PC-9 (cell line): ENCODE measurements around the gene KXD1. TPM values are rescaled to one million over a fixed set of nuclear protein-coding genes. Genes with fewer than 3 reads are reported as not detected.

ENCODE experiments used
- BruUV-seq: library from RNA; stranded (reverse); fragments of 400-500 nt; replicated peaks from 2 replicates; lab custom pipeline; 2021; lab: Mats Ljungman, UMichigan
- CTCF ChIA-PET: fragments of 300-600 bp; sonication (Branson Sonifier 250); formaldehyde crosslinking; loops from one replicate; lab custom pipeline; 2022; ENCODE audit warnings: antibody characterized with exemption; lab: Charles Lee
- POLR2A ChIA-PET: fragments of 300-600 bp; sonication (Branson Sonifier 250); formaldehyde crosslinking; loops from one replicate; lab custom pipeline; 2022; ENCODE audit warnings: antibody characterized with exemption; ENCODE audit not compliant: unreplicated experiment; lab: Charles Lee
- DNase-seq, 2 experiments: peaks; one replicate each; pipeline versions ENCODE4 v3.0.0 to v3.0.0-alpha.2; 2015 to 2022; ENCODE audit warnings: mixed read lengths in 1 of 2
- H2AFZ ChIP-seq: fragments of 200-600 bp; sonication (generic); 2 replicates; pipeline ENCODE4 v1.8.1; 2017; ENCODE audit warnings: antibody characterized with exemption
- H3F3A ChIP-seq: fragments of 200-600 bp; sonication (generic); 2 replicates; pipeline ENCODE4 v1.8.1; 2017; ENCODE audit warnings: antibody characterized with exemption, mild to moderate bottlenecking, low read depth; ENCODE audit not compliant: insufficient read depth
- H3K27ac ChIP-seq: fragments of 200-600 bp; sonication (generic); 2 replicates; pipeline ENCODE4 v1.6.1; 2016; ENCODE audit warnings: mixed run types
- H3K27me3 ChIP-seq: fragments of 200-600 bp; sonication (generic); 2 replicates; pipeline ENCODE4 v1.6.1; 2016; ENCODE audit warnings: low read depth, mixed run types; ENCODE audit not compliant: insufficient read depth
- H3K36me3 ChIP-seq: fragments of 200-600 bp; sonication (generic); 2 replicates; pipeline ENCODE4 v1.6.1; 2016; ENCODE audit warnings: low read depth, mixed run types
- H3K4me1 ChIP-seq: fragments of 200-600 bp; sonication (generic); replicated peaks from 2 replicates; pipeline ENCODE4 v1.6.1; 2016; ENCODE audit warnings: mixed run types; ENCODE audit not compliant: insufficient read depth
- H3K4me2 ChIP-seq: fragments of 200-600 bp; sonication (generic); 2 replicates; pipeline ENCODE4 v1.6.1; 2017; ENCODE audit warnings: mixed run types
- H3K4me3 ChIP-seq: fragments of 200-600 bp; sonication (generic); 2 replicates; pipeline ENCODE4 v1.6.1; 2016; ENCODE audit warnings: mixed run types
- H3K79me2 ChIP-seq: fragments of 200-600 bp; sonication (generic); 2 replicates; pipeline ENCODE4 v1.6.1; 2017; ENCODE audit warnings: low read depth, mixed run types
- H3K9me2 ChIP-seq: fragments of 200-600 bp; sonication (generic); 2 replicates; pipeline ENCODE4 v1.8.1; 2017; ENCODE audit warnings: mild to moderate bottlenecking; ENCODE audit not compliant: insufficient read depth
- H3K9me3 ChIP-seq: fragments of 200-600 bp; sonication (generic); 2 replicates; pipeline ENCODE4 v1.8.1; 2016; ENCODE audit warnings: low read depth; ENCODE audit not compliant: insufficient read depth
- H4K20me1 ChIP-seq: fragments of 200-600 bp; sonication (generic); 2 replicates; pipeline ENCODE4 v1.8.1; 2017; ENCODE audit not compliant: insufficient read depth
- CTCF ChIP-seq: fragments of 200-600 bp; sonication (generic); conservative IDR thresholded peaks from 2 replicates; pipeline ENCODE4 v1.6.1; 2017; ENCODE audit warnings: mixed run types, antibody characterized with exemption, mild to moderate bottlenecking, moderate library complexity
- EZH2 ChIP-seq: fragments of 200-600 bp; sonication (generic); IDR thresholded peaks from 2 replicates; pipeline ENCODE4 v1.8.0; 2017; ENCODE audit warnings: antibody characterized with exemption, low read depth
- intact Hi-C: fragments of 100-400 bp; cut with micrococcal nuclease; formaldehyde crosslinking; loops from one replicate; pipeline ENCODE4 v1.10.0; 2022; ENCODE audit not compliant: unreplicated experiment
- total RNA-seq: library from RNA; stranded (reverse); gene quantifications from 2 replicates; pipeline ENCODE4 v1.2.3, GENCODE V29; 2021

KXD1 gene
- total RNA-seq, 1 experiment from 2014 or later: 101 TPM

DNA sequence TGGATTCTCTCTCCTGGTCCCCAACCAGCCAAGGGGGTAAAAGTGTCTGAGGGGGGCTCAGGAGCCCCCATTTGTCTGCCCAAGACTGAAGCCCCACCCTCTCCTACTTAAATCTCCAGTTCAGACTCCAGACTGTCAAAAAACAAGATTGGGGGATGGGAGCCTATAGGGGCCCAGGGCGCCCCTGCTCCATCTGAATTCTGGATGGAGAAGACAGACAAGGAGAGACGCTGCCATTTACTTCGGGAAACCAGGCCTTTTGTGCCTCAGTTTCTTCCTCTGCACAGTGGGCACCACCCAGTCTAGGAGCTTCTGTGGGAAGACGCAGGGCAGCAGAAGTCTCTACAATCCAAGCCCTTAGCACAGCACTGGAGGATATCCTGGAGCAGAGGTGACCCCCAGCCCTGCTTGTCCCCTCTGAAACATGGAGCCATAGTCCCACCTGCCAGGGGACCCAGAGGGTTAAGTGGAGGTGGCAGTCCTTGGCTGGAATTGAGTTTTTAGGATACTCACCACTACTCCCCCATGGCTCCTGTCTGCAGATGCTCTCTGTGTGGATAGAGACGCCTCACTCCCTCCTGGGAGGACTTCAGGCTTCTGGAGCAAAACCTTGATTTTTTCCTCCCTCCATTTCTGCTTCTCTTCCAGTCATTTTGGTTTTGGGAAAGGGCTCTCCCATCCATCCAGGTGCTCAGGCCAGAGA, 50.6 kb downstream of the KXD1 start:
- ChIA-PET CTCF (no interaction called here), POLR2A (interaction anchor here (0.6 kb wide), 1 partner anchor 19 kb away, joined by 5 read pairs; no protein-coding TSS in a partner anchor)
- Histone ChIP-seq H3K9me3 (no peaks in the 10 kb centered on the region), H2AFZ (no peak overlapping the region), H3K9me2 (no peaks in the 10 kb centered on the region), H3K36me3 (no peaks in the 10 kb centered on the region), H3K4me3 (peak overlapping the region; percentile 53; the same call in 1 of the 2 replicates), H3K4me1 (peaks cover 26% of the 10 kb centered on the region), H3K27me3 (peaks cover 78% of the 10 kb centered on the region), H3F3A (peaks cover 44% of the 10 kb centered on the region; the same call in 1 of the 2 replicates), H3K4me2 (peak overlapping the region; percentile 86), H4K20me1 (no peaks in the 10 kb centered on the region), H3K27ac (no peak overlapping the region), H3K79me2 (no peaks in the 10 kb centered on the region)
- DNase-seq: no peak
- TF ChIP-seq CTCF: no peak
- TF ChIP-seq EZH2: no peak
- no TSS peak for BruUV-seq
- intact Hi-C loops: loop anchor here (10.0 kb wide), 1 partner anchor 157 kb away; no protein-coding TSS in a partner anchor

DNA sequence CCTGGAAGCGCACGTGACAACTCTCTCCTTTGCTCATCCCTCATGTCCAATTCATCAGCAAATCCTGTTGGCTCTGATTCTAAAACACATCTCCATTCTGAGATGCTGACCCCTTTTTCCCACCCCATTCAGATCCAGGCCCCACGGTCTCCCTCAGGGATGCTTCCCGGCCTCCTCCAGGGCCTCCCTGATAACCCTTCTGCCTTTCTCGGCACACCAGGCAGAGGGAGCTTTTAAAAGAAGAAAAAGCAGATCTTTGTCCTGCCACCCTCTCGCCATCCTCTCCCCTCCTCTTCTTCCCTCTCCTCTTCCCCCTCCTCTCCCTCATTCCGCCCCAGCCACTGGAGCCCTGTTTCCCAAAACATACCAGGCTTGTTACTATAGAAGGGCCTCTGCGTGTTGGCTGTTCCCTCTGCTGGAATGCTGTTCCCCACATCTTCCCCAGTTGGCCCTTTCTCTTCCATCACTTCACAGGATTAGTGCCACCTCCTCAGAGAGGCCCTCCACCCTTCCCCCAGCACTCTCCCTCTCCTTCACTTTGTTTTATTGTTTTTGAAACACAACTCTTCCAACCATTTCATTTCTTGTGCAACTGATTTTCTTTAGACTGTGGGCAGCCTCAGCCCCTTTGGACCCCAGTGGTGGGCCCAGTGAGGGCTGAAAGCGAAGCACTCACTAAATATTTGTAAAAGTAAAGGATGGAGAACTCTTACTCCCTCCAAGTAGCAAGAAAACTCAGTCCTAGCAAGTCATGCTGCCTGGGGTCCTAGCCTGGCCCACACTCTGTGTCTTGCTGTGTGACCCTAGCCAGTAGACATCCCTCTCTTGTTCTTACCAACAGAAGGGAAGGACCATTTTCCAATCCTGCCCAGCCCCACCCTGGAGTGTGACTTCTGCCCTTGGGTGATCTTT, 51.4 kb downstream of the KXD1 start:
- Histone ChIP-seq H3K9me3 (no peaks in the 10 kb centered on the region), H4K20me1 (no peaks in the 10 kb centered on the region), H3K36me3 (no peaks in the 10 kb centered on the region), H3K27me3 (peaks cover 86% of the 10 kb centered on the region), H3K4me3 (no peak overlapping the region), H3K4me1 (peaks cover 26% of the 10 kb centered on the region), H2AFZ (no peak overlapping the region), H3K79me2 (no peaks in the 10 kb centered on the region), H3K27ac (no peak overlapping the region), H3K9me2 (no peaks in the 10 kb centered on the region), H3K4me2 (no peak overlapping the region), H3F3A (peaks cover 41% of the 10 kb centered on the region; the same call in 1 of the 2 replicates)
- intact Hi-C loops: loop anchor here (10.0 kb wide), 1 partner anchor 156 kb away; no protein-coding TSS in a partner anchor
- CTCF ChIA-PET: no interaction called here
- no TSS peak for BruUV-seq
- DNase-seq: no peak
- POLR2A ChIA-PET: no interaction called here
- TF ChIP-seq EZH2 (no peak), CTCF (no peak)

GRCh38 chr19:18609717-18610051, 52.0 kb downstream of the KXD1 start:
- Histone ChIP-seq H2AFZ (no peak overlapping the region), H3K4me2 (no peak overlapping the region; the same call in 1 of the 2 replicates), H3K27me3 (peaks cover 90% of the 10 kb centered on the region), H3K36me3 (no peaks in the 10 kb centered on the region), H3K79me2 (no peaks in the 10 kb centered on the region), H3K4me1 (peaks cover 26% of the 10 kb centered on the region), H3K9me2 (no peaks in the 10 kb centered on the region), H3F3A (peaks cover 35% of the 10 kb centered on the region; the same call in 1 of the 2 replicates), H4K20me1 (no peaks in the 10 kb centered on the region), H3K9me3 (no peaks in the 10 kb centered on the region), H3K27ac (no peak overlapping the region), H3K4me3 (no peak overlapping the region)
- intact Hi-C loops: loop anchor here (10.0 kb wide), 1 partner anchor 155 kb away; no protein-coding TSS in a partner anchor
- no peak for TF ChIP-seq CTCF
- TF ChIP-seq EZH2: no peak
- ChIA-PET POLR2A (interaction anchor here (0.6 kb wide), 1 partner anchor 276 kb away, joined by 16 read pairs; no protein-coding TSS in a partner anchor), CTCF (interaction anchor here (0.5 kb wide), 1 partner anchor 235 kb away, joined by 13 read pairs; no protein-coding TSS in a partner anchor)
- no peak for DNase-seq
- no TSS peak for BruUV-seq
